Urinary bladder (tissue), 4 donors: ENCODE data around the gene AGPAT3. TPM values are rescaled to one million over a fixed set of nuclear protein-coding genes. Genes with fewer than 3 reads are reported as not detected.
"Not testable (repeated sequence)": the region's sequence is repeated elsewhere in the genome, so short reads cannot be mapped to it uniquely, and the experiment has no call there.

Experiments used
- DNase-seq: peaks from one replicate; pipeline ENCODE4 v3.0.0-alpha.2; 2015; ENCODE audit errors: extremely low spot score
- H3K27ac ChIP-seq: one replicate; pipeline ENCODE4 v1.5.1; 2013; ENCODE audit warnings: low read depth, mild to moderate bottlenecking, moderate library complexity
- H3K36me3 ChIP-seq: one replicate; pipeline ENCODE4 v1.6.1; 2013; ENCODE audit warnings: mild to moderate bottlenecking, moderate library complexity; ENCODE audit not compliant: insufficient read depth
- H3K4me1 ChIP-seq: one replicate; pipeline ENCODE4 v1.6.1; 2013; ENCODE audit warnings: mild to moderate bottlenecking, moderate library complexity; ENCODE audit not compliant: insufficient read depth
- H3K4me3 ChIP-seq: one replicate; pipeline ENCODE4 v1.5.1; 2013; ENCODE audit warnings: low read depth, low read length
- WGBS: extraction: QIAGEN DNeasy Blood & Tissue Kit; methylation state at CpG from one replicate; pipeline ENCODE4 v1.1.7; 2013; 5-methylcytosine and 5-hydroxymethylcytosine counted together
- polyA plus RNA-seq: library from polyadenylated mRNA; stranded (reverse); fragments of 200-250 nt; gene quantifications from one replicate; pipeline ENCODE4 v1.2.3, GENCODE V29; 2013
- total RNA-seq: library from RNA; depleted of rRNA; stranded (reverse); fragments of >200 nt; gene quantifications from one replicate; pipeline ENCODE4 v1.2.3, GENCODE V29; 2014
- donor health status: healthy with polysubstance abuse.
- donor health status: healthy.

Gene AGPAT3
- total and polyA plus RNA-seq, 2 donors: 19.5 to 25.1 TPM

- Histone ChIP-seq H3K36me3 (no peaks in the 10 kb centered on the region), H3K4me1 (peaks cover 3% of the 10 kb centered on the region), H3K27ac (no peak overlapping the region), H3K4me3 (no peak overlapping the region)
- 91% methylated on average over 3 of the region's 3 CpGs for WGBS
- no peak for DNase-seq
These were observed 24.0 kb downstream of the AGPAT3 start for GRCh38 chr21:43889069-43889468.

- Histone ChIP-seq H3K4me1 (peaks cover 3% of the 10 kb centered on the region), H3K27ac (no peak overlapping the region), H3K36me3 (no peaks in the 10 kb centered on the region), H3K4me3 (no peak overlapping the region)
- WGBS: 85% methylated on average over 9 of the region's 9 CpGs
- no peak for DNase-seq
These were observed 25.0 kb downstream of the AGPAT3 start for GRCh38 chr21:43890042-43890441.

DNA sequence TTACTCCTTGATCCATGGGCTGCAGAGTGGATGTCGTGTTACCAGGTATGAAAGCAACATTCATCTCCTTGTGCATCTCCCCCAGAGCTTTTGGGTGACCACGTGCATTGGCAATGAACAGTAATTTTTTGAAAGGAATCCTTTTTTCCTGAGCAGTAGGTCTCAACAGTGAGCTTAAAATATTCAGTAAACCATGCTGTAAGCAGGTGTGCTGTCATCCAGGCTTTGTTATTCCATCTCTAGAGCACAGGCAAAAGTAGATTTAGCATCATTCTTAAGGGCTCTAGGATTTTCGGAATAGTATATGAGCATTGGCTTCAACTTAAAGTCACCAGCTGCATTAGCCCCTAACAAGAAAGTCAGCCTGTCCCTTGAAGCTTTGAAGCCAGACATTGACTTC lies 27.3 kb downstream of the AGPAT3 start:
- H3K36me3 ChIP-seq: no peaks in the 10 kb centered on the region
- H3K4me3 ChIP-seq: no peak overlapping the region
- WGBS: 96% methylated on average over 3 of the region's 3 CpGs
- no peak overlapping the region for H3K27ac ChIP-seq
- DNase-seq: no peak
- peaks cover 3% of the 10 kb centered on the region for H3K4me1 ChIP-seq

DNA sequence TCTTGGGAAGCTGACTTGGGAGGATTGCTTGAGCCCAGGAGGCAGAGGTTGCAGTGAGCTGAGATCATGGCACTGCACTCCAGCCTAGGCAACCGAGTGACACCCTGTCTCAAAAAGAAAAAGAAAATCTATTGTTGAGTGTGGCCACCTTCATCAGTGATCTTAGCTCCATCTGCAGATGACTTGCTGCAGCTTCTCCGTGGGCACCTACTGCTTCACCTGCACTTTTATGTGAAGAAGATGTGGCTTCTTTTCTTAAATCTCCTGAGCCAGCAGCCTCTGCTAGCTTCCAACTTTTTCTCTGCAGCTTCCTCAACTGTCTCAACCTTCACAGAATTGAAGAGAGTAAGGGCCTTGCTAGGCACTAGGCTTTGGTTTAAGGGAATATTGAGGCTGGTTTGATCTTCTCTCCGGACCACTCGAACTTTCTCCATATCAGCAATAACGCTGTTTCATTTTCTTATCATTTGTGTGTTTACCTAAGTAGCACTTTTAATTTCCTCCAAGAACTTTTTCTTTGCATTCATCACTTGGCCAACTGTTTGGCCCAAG lies 28.0 kb downstream of the AGPAT3 start:
- H3K4me1 ChIP-seq: peaks cover 3% of the 10 kb centered on the region
- H3K36me3 ChIP-seq: no peaks in the 10 kb centered on the region
- H3K4me3 ChIP-seq: no peak overlapping the region
- 91% methylated on average over 5 of the region's 5 CpGs for WGBS
- no peak overlapping the region for H3K27ac ChIP-seq
- DNase-seq: no peak

- no peak for DNase-seq
- Histone ChIP-seq H3K27ac (no peak overlapping the region), H3K4me3 (no peak overlapping the region), H3K4me1 (peaks cover 3% of the 10 kb centered on the region), H3K36me3 (no peaks in the 10 kb centered on the region)
- 64% methylated on average over 19 of the region's 19 CpGs for WGBS
These were observed 28.6 kb downstream of the AGPAT3 start for GRCh38 chr21:43893536-43894205.

DNA sequence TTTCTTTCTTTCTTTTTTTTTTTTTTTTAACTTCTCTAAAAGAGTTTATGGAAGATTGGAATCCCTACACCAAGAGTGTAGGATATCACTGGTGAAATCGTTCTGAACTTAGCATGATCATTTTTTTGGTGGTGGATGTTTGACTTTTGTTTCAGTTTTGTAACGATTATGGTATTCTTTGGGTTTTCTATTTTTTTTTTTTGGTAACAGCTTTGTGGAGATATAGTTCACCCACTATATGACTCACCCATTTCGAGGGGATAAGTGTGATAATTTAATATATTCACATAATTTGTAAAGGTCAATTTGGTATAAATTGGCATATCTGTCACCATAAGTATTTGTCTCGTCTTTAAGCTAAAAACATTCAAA lies 29.2 kb downstream of the AGPAT3 start:
- WGBS: 62% methylated on average over 4 of the region's 4 CpGs
- no peaks in the 10 kb centered on the region for H3K36me3 ChIP-seq
- H3K4me1 ChIP-seq: peaks cover 3% of the 10 kb centered on the region
- no peak overlapping the region for H3K27ac ChIP-seq
- DNase-seq: no peak
- H3K4me3 ChIP-seq: no peak overlapping the region

DNA sequence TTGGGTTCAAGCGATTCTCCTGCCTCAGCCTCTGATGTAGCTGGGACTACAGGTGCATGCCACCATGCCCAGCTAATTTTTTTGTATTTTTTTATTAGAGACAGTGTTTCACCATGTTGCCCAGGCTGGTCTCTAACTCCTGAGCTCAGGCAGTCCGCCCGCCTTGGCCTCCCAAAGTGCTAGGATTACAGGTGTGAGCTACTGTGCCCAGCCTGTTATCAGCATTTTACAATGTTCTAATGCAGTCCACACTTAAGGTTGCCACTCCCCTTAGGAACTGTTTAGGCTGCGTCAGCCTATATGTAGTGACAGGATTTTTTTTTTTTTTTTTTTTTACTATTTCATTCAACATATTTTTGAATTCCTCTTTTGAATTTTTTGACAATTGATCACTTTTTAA lies 30.2 kb downstream of the AGPAT3 start:
- no peak for DNase-seq
- 98% methylated on average over 4 of the region's 4 CpGs for WGBS
- Histone ChIP-seq H3K4me3 (no peak overlapping the region), H3K4me1 (peaks cover 3% of the 10 kb centered on the region), H3K36me3 (no peaks in the 10 kb centered on the region), H3K27ac (no peak overlapping the region)

GRCh38 chr21:43896696-43897299 lies 31.8 kb downstream of the AGPAT3 start:
- DNase-seq, H3K27ac ChIP-seq, H3K4me3 ChIP-seq, H3K4me1 ChIP-seq, H3K36me3 ChIP-seq: not testable (repeated sequence)
- WGBS: 88% methylated on average over 3 of the region's 8 CpGs

DNA sequence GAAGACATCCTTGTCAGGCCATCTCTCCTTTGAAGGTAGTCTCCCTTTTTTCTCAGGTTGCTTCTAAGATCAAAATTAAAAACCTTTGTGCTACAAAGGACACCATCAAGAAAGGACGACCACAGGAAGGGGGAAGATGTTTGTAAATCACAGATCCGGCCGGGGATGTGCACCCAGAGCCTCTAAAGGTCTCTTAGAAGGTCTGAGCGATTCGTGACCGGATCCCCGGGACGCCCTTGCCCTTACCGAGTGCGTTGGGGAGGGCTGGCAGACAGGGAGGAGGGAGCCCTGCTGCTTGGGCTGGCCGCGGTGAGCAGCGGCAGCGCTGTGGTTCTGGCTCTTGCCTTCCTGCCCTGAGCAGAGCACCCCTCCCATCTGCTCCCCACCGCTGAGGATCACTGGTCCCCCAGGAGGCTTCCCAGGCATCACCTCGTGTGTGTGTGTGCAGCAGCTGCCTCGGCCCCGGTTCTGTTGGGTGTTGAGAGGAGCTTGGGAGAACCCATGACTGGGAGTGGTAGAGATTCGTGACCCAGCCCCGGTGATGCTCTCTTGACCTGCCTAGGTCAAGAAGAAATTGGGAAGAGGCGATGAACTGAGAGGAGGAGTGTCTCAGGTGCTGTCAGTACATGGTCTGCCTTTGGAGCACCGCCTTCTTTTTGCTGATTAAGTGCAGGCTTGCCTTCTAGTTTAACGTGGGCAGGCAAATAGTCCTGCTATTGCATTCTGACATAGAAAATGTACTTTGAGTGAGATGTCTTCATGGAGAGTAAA lies 34.5 kb downstream of the AGPAT3 start:
- no peak for DNase-seq
- no peak overlapping the region for H3K4me3 ChIP-seq
- H3K36me3 ChIP-seq: no peaks in the 10 kb centered on the region
- H3K4me1 ChIP-seq: no peaks in the 10 kb centered on the region
- no peak overlapping the region for H3K27ac ChIP-seq
- 94% methylated on average over 23 of the region's 23 CpGs for WGBS

- Histone ChIP-seq H3K4me1 (no peaks in the 10 kb centered on the region), H3K4me3 (no peak overlapping the region), H3K36me3 (no peaks in the 10 kb centered on the region), H3K27ac (no peak overlapping the region)
- no peak for DNase-seq
- WGBS: 100% methylated on average over 1 of the region's 1 CpG
These were observed 35.0 kb downstream of the AGPAT3 start for GRCh38 chr21:43900078-43900385.

DNA sequence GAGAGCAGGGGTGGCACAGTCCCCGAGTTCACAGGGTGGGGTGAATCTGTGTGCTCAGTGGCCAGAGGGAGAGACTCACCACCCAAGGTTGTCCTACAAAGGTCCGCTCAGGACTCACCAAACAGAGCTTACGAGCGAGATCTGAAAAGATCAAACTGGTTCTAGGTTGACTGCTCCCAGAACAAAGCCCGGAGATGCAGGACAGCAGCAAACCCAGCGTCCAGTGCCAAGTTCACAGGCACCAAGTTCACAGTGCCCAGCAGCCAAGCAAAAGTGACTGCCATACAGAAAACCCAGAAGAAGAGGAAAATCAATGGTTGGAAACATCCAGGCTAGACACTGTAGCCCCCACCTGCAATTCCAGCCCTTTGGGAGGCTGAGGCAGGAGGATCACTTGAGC lies 35.7 kb downstream of the AGPAT3 start:
- Histone ChIP-seq H3K4me3 (no peak overlapping the region), H3K4me1 (no peaks in the 10 kb centered on the region), H3K36me3 (no peaks in the 10 kb centered on the region), H3K27ac (no peak overlapping the region)
- WGBS: 97% methylated on average over 6 of the region's 6 CpGs
- DNase-seq: no peak

GRCh38 chr21:43902441-43902840 lies 37.4 kb downstream of the AGPAT3 start:
- no peaks in the 10 kb centered on the region for H3K36me3 ChIP-seq
- no peak for DNase-seq
- no peak overlapping the region for H3K27ac ChIP-seq
- WGBS: 53% methylated on average over 6 of the region's 6 CpGs
- H3K4me1 ChIP-seq: no peaks in the 10 kb centered on the region
- H3K4me3 ChIP-seq: no peak overlapping the region

- WGBS: 72% methylated on average over 26 of the region's 26 CpGs
- DNase-seq: no peak
- no peak overlapping the region for H3K4me3 ChIP-seq
- no peaks in the 10 kb centered on the region for H3K4me1 ChIP-seq
- H3K36me3 ChIP-seq: no peaks in the 10 kb centered on the region
- no peak overlapping the region for H3K27ac ChIP-seq
These were observed 38.5 kb downstream of the AGPAT3 start for GRCh38 chr21:43903451-43904091.
